ENCODE data around the gene RAB38. TPM values are rescaled to one million over a fixed set of nuclear protein-coding genes. Genes with fewer than 3 reads are reported as not detected.
A peak's percentile ranks its signal among the peaks of the same experiment; 100 is the strongest.

The RAB38 gene
- 1 to 10 TPM; 2.9 to 3.1 TPM for total RNA-seq

- peaks cover 46% of the 10 kb centered on the region for H3K4me1 Mint-ChIP-seq
- DNase-seq (peak; percentile 83), ATAC-seq (peak; percentile 64)
- H3K4me3 Mint-ChIP-seq: peak within 1 kb of the TSS; percentile 71
- no peaks in the 10 kb centered on the region for H3K36me3 Mint-ChIP-seq (ENCODE audit: low read depth)
- peak within 1 kb of the TSS; percentile 72 for H3K27ac Mint-ChIP-seq
- ChIA-PET POLR2A (no interaction called here), CTCF (interaction anchor here (1.0 kb wide), 1 partner anchor 182 kb away, joined by 4 read pairs; no protein-coding TSS in a partner anchor)
- peaks cover 14% of the 10 kb centered on the region for H3K27me3 Mint-ChIP-seq
- H3K9me3 Mint-ChIP-seq (ENCODE audit: low read depth): no peaks in the 10 kb centered on the region
- intact Hi-C loops (cut with DNase I, micrococcal nuclease): loop anchor here (5.0 to 10.0 kb wide), 4 partner anchors 127 to 1370 kb away; partner anchors contain the start of gene PRSS23 (in 1 of the 2)
Measured at GRCh38 chr11:88174709-88175568, at the start of gene RAB38. TSS of gene RAB38 (minus strand) at chr11:88175443. CDS start at chr11:88175384, 59 bp downstream.

- ATAC-seq: no peak
- CTCF ChIA-PET: interaction anchor here (0.9 to 1.6 kb wide), 2 partner anchors 19 to 163 kb away, joined by 3 read pairs; no protein-coding TSS in a partner anchor
- Mint-ChIP-seq H3K4me1 (no peaks in the 10 kb centered on the region), H3K9me3 (ENCODE audit: low read depth) (no peaks in the 10 kb centered on the region), H3K27me3 (no peaks in the 10 kb centered on the region), H3K27ac (no peak overlapping the region), H3K36me3 (ENCODE audit: low read depth) (no peaks in the 10 kb centered on the region), H3K4me3 (no peak overlapping the region)
- DNase-seq: no peak
- intact Hi-C loops (cut with DNase I, micrococcal nuclease): no loop called here
- POLR2A ChIA-PET: no interaction called here
Measured at GRCh38 chr11:88213406-88213805, 38.2 kb upstream of the RAB38 start.

GRCh38 chr11:88212300-88212699, 37.1 kb upstream of the RAB38 start:
- Mint-ChIP-seq H3K4me3 (no peak overlapping the region), H3K27ac (no peak overlapping the region), H3K4me1 (no peaks in the 10 kb centered on the region), H3K27me3 (no peaks in the 10 kb centered on the region), H3K36me3 (ENCODE audit: low read depth) (no peaks in the 10 kb centered on the region), H3K9me3 (ENCODE audit: low read depth) (no peaks in the 10 kb centered on the region)
- no peak for DNase-seq
- ATAC-seq: no peak
- intact Hi-C loops (cut with DNase I, micrococcal nuclease): no loop called here
- ChIA-PET CTCF (interaction anchor here (1.0 kb wide), 1 partner anchor 330 kb away, joined by 3 read pairs; no protein-coding TSS in a partner anchor), POLR2A (no interaction called here)

- H3K36me3 Mint-ChIP-seq (ENCODE audit: low read depth): no peaks in the 10 kb centered on the region
Measured at GRCh38 chr11:88208745-88209144, 33.5 kb upstream of the RAB38 start.

GRCh38 chr11:88206751-88207150, 31.5 kb upstream of the RAB38 start:
- H3K9me3 Mint-ChIP-seq (ENCODE audit: low read depth): no peaks in the 10 kb centered on the region
- DNase-seq (no peak), ATAC-seq (peak; percentile 93)
- POLR2A ChIA-PET: interaction anchor here (0.7 to 1.0 kb wide), 2 partner anchors 13 to 148 kb away, joined by 3 read pairs; no protein-coding TSS in a partner anchor
- no peak overlapping the region for H3K4me3 Mint-ChIP-seq
- H3K4me1 Mint-ChIP-seq: peaks cover 5% of the 10 kb centered on the region
- CTCF ChIA-PET: interaction anchor here (0.5 kb wide), 1 partner anchor 60 kb away, joined by 3 read pairs; no protein-coding TSS in a partner anchor
- no peaks in the 10 kb centered on the region for H3K36me3 Mint-ChIP-seq (ENCODE audit: low read depth)
- no peaks in the 10 kb centered on the region for H3K27me3 Mint-ChIP-seq
- no peak overlapping the region for H3K27ac Mint-ChIP-seq
- intact Hi-C loops (cut with DNase I, micrococcal nuclease): no loop called here

More at GRCh38 chr11:88208745-88209144, 33.5 kb upstream of the RAB38 start:
- DNase-seq (no peak), ATAC-seq (no peak)
- CTCF ChIA-PET: interaction anchor here (1.6 kb wide), 1 partner anchor 327 kb away, joined by 3 read pairs; no protein-coding TSS in a partner anchor
- no peaks in the 10 kb centered on the region for H3K9me3 Mint-ChIP-seq (ENCODE audit: low read depth)
- intact Hi-C loops (cut with DNase I, micrococcal nuclease): no loop called here
- H3K27me3 Mint-ChIP-seq: no peaks in the 10 kb centered on the region
- peaks cover 5% of the 10 kb centered on the region for H3K4me1 Mint-ChIP-seq
- no peak overlapping the region for H3K27ac Mint-ChIP-seq
- POLR2A ChIA-PET: no interaction called here
- no peak overlapping the region for H3K4me3 Mint-ChIP-seq

GRCh38 chr11:88204353-88204752, 29.1 kb upstream of the RAB38 start:
- H3K36me3 Mint-ChIP-seq (ENCODE audit: low read depth): no peaks in the 10 kb centered on the region
- intact Hi-C loops (cut with DNase I, micrococcal nuclease): no loop called here
- DNase-seq: no peak
- CTCF ChIA-PET: no interaction called here
- H3K27me3 Mint-ChIP-seq: no peaks in the 10 kb centered on the region
- no peak overlapping the region for H3K27ac Mint-ChIP-seq
- ATAC-seq: no peak
- POLR2A ChIA-PET: no interaction called here
- H3K4me3 Mint-ChIP-seq: no peak overlapping the region
- no peaks in the 10 kb centered on the region for H3K9me3 Mint-ChIP-seq (ENCODE audit: low read depth)
- peaks cover 5% of the 10 kb centered on the region for H3K4me1 Mint-ChIP-seq

- CTCF ChIA-PET: no interaction called here
- Mint-ChIP-seq H3K36me3 (ENCODE audit: low read depth) (no peaks in the 10 kb centered on the region), H3K9me3 (ENCODE audit: low read depth) (no peaks in the 10 kb centered on the region), H3K27me3 (peaks cover 2% of the 10 kb centered on the region), H3K27ac (no peak overlapping the region), H3K4me1 (peaks cover 5% of the 10 kb centered on the region), H3K4me3 (no peak overlapping the region)
- POLR2A ChIA-PET: no interaction called here
- no peak for ATAC-seq
- intact Hi-C loops (cut with DNase I, micrococcal nuclease): no loop called here
- DNase-seq: no peak
Measured at GRCh38 chr11:88203604-88204003, 28.4 kb upstream of the RAB38 start.

- ATAC-seq: no peak
- peaks cover 3% of the 10 kb centered on the region for H3K9me3 Mint-ChIP-seq (ENCODE audit: low read depth)
- no peak for DNase-seq
- ChIA-PET CTCF (no interaction called here), POLR2A (no interaction called here)
- peaks cover 2% of the 10 kb centered on the region for H3K27me3 Mint-ChIP-seq
- H3K4me1 Mint-ChIP-seq: peaks cover 5% of the 10 kb centered on the region
- intact Hi-C loops (cut with DNase I, micrococcal nuclease): no loop called here
- no peaks in the 10 kb centered on the region for H3K36me3 Mint-ChIP-seq (ENCODE audit: low read depth)
- no peak overlapping the region for H3K27ac Mint-ChIP-seq
- no peak overlapping the region for H3K4me3 Mint-ChIP-seq
Measured at GRCh38 chr11:88202498-88202897, 27.3 kb upstream of the RAB38 start.

GRCh38 chr11:88196393-88196792, 21.1 kb upstream of the RAB38 start:
- POLR2A ChIA-PET: no interaction called here
- no peak for DNase-seq
- ATAC-seq: no peak
- Mint-ChIP-seq H3K4me3 (no peak overlapping the region), H3K36me3 (ENCODE audit: low read depth) (no peaks in the 10 kb centered on the region), H3K4me1 (no peaks in the 10 kb centered on the region), H3K27me3 (peaks cover 16% of the 10 kb centered on the region), H3K27ac (no peak overlapping the region), H3K9me3 (ENCODE audit: low read depth) (peaks cover 19% of the 10 kb centered on the region)
- intact Hi-C loops (cut with DNase I, micrococcal nuclease): no loop called here
- CTCF ChIA-PET: no interaction called here

GRCh38 chr11:88195908-88196307, 20.7 kb upstream of the RAB38 start:
- H3K36me3 Mint-ChIP-seq (ENCODE audit: low read depth): no peaks in the 10 kb centered on the region
- H3K4me3 Mint-ChIP-seq: no peak overlapping the region
- POLR2A ChIA-PET: no interaction called here
- no peaks in the 10 kb centered on the region for H3K4me1 Mint-ChIP-seq
- CTCF ChIA-PET: no interaction called here
- intact Hi-C loops (cut with DNase I, micrococcal nuclease): no loop called here
- no peak for ATAC-seq
- no peak overlapping the region for H3K27ac Mint-ChIP-seq
- H3K9me3 Mint-ChIP-seq (ENCODE audit: low read depth): peaks cover 19% of the 10 kb centered on the region
- peaks cover 16% of the 10 kb centered on the region for H3K27me3 Mint-ChIP-seq
- DNase-seq: no peak

- Mint-ChIP-seq H3K4me1 (no peaks in the 10 kb centered on the region), H3K9me3 (ENCODE audit: low read depth) (peaks cover 19% of the 10 kb centered on the region), H3K27me3 (peaks cover 16% of the 10 kb centered on the region), H3K27ac (no peak overlapping the region), H3K4me3 (no peak overlapping the region), H3K36me3 (ENCODE audit: low read depth) (no peaks in the 10 kb centered on the region)
- ATAC-seq (no peak), DNase-seq (no peak)
- ChIA-PET CTCF (interaction anchor here (1.5 kb wide), 1 partner anchor 9 kb away, joined by 3 read pairs; no protein-coding TSS in a partner anchor), POLR2A (no interaction called here)
- intact Hi-C loops (cut with DNase I, micrococcal nuclease): no loop called here
Measured at GRCh38 chr11:88194990-88195389, 19.7 kb upstream of the RAB38 start.

GRCh38 chr11:88193278-88193677, 18.0 kb upstream of the RAB38 start:
- no peaks in the 10 kb centered on the region for H3K36me3 Mint-ChIP-seq (ENCODE audit: low read depth)
- ChIA-PET CTCF (no interaction called here), POLR2A (interaction anchor here (0.6 kb wide), 1 partner anchor 14 kb away, joined by 3 read pairs; no protein-coding TSS in a partner anchor)
- H3K9me3 Mint-ChIP-seq (ENCODE audit: low read depth): peaks cover 19% of the 10 kb centered on the region
- H3K4me3 Mint-ChIP-seq: no peak overlapping the region
- ATAC-seq: no peak
- peaks cover 14% of the 10 kb centered on the region for H3K27me3 Mint-ChIP-seq
- H3K4me1 Mint-ChIP-seq: no peaks in the 10 kb centered on the region
- no peak overlapping the region for H3K27ac Mint-ChIP-seq
- intact Hi-C loops (cut with DNase I, micrococcal nuclease): no loop called here
- DNase-seq: no peak

All from activated CD4-positive, alpha-beta T cell treated with anti-CD3 and anti-CD28 coated beads for 36 hours (primary cell).